ENCODE measurements around the gene LRP1.

DNA sequence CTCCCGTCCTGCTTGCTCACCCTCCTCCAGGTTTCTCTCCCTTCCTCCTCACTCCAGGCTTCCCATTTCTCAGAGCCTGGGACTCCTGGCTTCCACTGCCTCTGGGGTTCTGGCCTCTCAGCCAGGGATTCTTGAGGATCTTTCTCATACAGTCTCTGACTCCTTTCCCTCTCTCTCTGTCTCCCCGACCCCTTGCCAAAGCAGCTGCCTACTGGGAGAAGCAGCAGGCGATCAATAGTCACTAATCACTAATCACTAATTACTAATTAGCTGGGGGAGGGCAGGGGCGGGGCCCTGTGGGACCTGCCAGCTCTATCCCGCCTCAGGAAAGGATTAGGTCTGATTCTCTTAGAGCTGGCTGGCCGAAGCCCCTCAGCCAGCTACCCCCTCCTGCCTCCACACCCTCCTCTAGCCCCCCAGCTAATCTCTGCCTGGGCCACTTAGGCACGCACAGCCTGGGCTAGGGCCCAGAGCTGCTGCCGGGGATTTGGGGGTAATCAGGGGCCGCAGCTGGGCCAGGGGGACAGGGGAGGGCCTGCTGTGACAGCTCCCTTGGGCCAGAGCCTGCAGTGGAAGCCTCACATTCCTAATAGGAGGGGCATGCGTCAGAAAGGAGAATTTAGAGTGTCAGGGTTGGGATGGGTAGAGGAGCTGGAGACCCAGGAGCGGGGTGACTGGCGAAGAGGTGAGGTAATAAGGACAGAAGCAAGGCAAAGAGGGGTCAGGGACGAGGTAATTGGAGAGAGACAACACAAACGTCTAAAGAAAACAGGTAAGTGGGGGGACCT is 91.1 kb downstream of the LRP1 start:
- TF ChIP-seq, protein P1, sequence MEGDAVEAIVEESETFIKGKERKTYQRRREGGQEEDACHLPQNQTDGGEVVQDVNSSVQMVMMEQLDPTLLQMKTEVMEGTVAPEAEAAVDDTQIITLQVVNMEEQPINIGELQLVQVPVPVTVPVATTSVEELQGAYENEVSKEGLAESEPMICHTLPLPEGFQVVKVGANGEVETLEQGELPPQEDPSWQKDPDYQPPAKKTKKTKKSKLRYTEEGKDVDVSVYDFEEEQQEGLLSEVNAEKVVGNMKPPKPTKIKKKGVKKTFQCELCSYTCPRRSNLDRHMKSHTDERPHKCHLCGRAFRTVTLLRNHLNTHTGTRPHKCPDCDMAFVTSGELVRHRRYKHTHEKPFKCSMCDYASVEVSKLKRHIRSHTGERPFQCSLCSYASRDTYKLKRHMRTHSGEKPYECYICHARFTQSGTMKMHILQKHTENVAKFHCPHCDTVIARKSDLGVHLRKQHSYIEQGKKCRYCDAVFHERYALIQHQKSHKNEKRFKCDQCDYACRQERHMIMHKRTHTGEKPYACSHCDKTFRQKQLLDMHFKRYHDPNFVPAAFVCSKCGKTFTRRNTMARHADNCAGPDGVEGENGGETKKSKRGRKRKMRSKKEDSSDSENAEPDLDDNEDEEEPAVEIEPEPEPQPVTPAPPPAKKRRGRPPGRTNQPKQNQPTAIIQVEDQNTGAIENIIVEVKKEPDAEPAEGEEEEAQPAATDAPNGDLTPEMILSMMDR (conservative IDR thresholded peaks at IDR 0.05; ENCODE audit: low read depth, low read length): no peak
- TF ChIP-seq MXI1 (IDR thresholded peaks at IDR 0.05; ENCODE audit: borderline replicate concordance, low read depth, low read length) (no peak), SMC3 (IDR thresholded peaks at IDR 0.05; ENCODE audit: low read depth, low read length) (no peak), RAD21 (IDR thresholded peaks at IDR 0.05; ENCODE audit: low read length) (no peak)

Data from IMR-90 (cell line).